Measurements from ENCODE around the gene FGF11.

GRCh38 chr17:7486181-7486580, 46.9 kb downstream of the FGF11 start:
- TF ChIP-seq, protein P1, sequence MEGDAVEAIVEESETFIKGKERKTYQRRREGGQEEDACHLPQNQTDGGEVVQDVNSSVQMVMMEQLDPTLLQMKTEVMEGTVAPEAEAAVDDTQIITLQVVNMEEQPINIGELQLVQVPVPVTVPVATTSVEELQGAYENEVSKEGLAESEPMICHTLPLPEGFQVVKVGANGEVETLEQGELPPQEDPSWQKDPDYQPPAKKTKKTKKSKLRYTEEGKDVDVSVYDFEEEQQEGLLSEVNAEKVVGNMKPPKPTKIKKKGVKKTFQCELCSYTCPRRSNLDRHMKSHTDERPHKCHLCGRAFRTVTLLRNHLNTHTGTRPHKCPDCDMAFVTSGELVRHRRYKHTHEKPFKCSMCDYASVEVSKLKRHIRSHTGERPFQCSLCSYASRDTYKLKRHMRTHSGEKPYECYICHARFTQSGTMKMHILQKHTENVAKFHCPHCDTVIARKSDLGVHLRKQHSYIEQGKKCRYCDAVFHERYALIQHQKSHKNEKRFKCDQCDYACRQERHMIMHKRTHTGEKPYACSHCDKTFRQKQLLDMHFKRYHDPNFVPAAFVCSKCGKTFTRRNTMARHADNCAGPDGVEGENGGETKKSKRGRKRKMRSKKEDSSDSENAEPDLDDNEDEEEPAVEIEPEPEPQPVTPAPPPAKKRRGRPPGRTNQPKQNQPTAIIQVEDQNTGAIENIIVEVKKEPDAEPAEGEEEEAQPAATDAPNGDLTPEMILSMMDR (IDR thresholded peaks at IDR 0.05; ENCODE audit: poor library complexity) = no peak
- TF ChIP-seq EZH2phosphoT487 (IDR thresholded peaks at IDR 0.05; ENCODE audit: low read depth, severe bottlenecking, unreplicated experiment) = no peak
- TF ChIP-seq EZH2 (IDR thresholded peaks at IDR 0.05; ENCODE audit: borderline replicate concordance) = no peak
